ENCODE results near the gene OMP. TPM values are rescaled to one million over a fixed set of nuclear protein-coding genes. Genes with fewer than 3 reads are reported as not detected.

OMP gene
- total and polyA plus RNA-seq, 2 donors (not counting 3 experiments of a cell fraction or from before 2014, with no cell fraction given), result 0.80 TPM; not detected in 1

- no peak for FAIRE-seq
- intact Hi-C loops (cut with micrococcal nuclease) (no loop called here), dilution Hi-C loops (cut with MboI; ENCODE audit: extremely low pct_ligation_motif_present, low sequenced_read_pairs) (no loop called here)
- Histone ChIP-seq H3K9me3 (replicated peaks; ENCODE audit: control insufficient read depth, insufficient read depth, low read length) (no peaks in the 10 kb centered on the region), H3K4me1 (ENCODE audit: control insufficient read depth, extremely low read depth, insufficient read depth, low read length) (peaks cover 10% of the 10 kb centered on the region), H3K4me3 (replicated peaks in 1 of 3; ENCODE audit: insufficient read depth in 1 of 3, low read depth in 1 of 3, low read length in 3 of 3) (no peak overlapping the region), H3K9ac (replicated peaks; ENCODE audit: extremely low read depth, insufficient read depth, low read length) (no peak overlapping the region), H3K79me2 (ENCODE audit: control insufficient read depth, insufficient read depth, low read length) (no peaks in the 10 kb centered on the region), H3K36me3 (ENCODE audit: control insufficient read depth in 2 of 2, extremely low read depth in 1 of 2, insufficient read depth in 2 of 2, low read length in 2 of 2) (no peaks in the 10 kb centered on the region), H3K27me3 (ENCODE audit: control insufficient read depth in 2 of 2, insufficient read depth in 2 of 2, low read length in 2 of 2) (no peaks in the 10 kb centered on the region), H2AFZ (ENCODE audit: low read depth, low read length) (no peak overlapping the region), H3K9me1 (replicated peaks; ENCODE audit: control insufficient read depth, extremely low read depth, insufficient read depth, low read length) (no peaks in the 10 kb centered on the region), H3K27ac (ENCODE audit: insufficient read depth, low read depth, low read length) (no peak overlapping the region), H4K20me1 (replicated peaks; ENCODE audit: control insufficient read depth, extremely low read depth, insufficient read depth, low read length) (no peaks in the 10 kb centered on the region), H3K4me2 (ENCODE audit: insufficient read depth, low read length) (no peak overlapping the region)
- no peak for DNase-seq (ENCODE audit: low read depth, low spot score)
- ChIA-PET CTCF (interaction anchor here (2.8 to 7.4 kb wide), 5 partner anchors 11 to 420 kb away, joined by 19 to 309 read pairs (median 28); no protein-coding TSS in a partner anchor), POLR2A (no interaction called here)
- no TSS peak for BruUV-seq (replicated peaks)
- TF ChIP-seq CTCF (IDR thresholded peaks at IDR 0.05; ENCODE audit: extremely low read depth in 1 of 2, insufficient read depth in 1 of 2, low read depth in 1 of 2, low read length in 2 of 2) (no peak), JUN (IDR thresholded peaks at IDR 0.05; ENCODE audit: borderline replicate concordance, insufficient read depth, insufficient read length, low read depth) (no peak), MYC (IDR thresholded peaks at IDR 0.05; ENCODE audit: low read depth, low read length) (no peak), GATA2 (IDR thresholded peaks at IDR 0.05; ENCODE audit: insufficient read depth, insufficient read length, low read depth, low read length) (no peak), POLR2A (IDR thresholded peaks at IDR 0.05; ENCODE audit: low read depth, low read length) (no peak), POLR2AphosphoS5 (IDR thresholded peaks at IDR 0.05; ENCODE audit: insufficient read depth, low read depth, low read length) (no peak), FOS (IDR thresholded peaks at IDR 0.05; ENCODE audit: borderline replicate concordance, insufficient read depth, low read length) (no peak)
Observed at GRCh38 chr11:77129069-77129841, 26.6 kb downstream of the OMP start.

Data from endothelial cell of umbilical vein (primary cell).